ENCODE measurements around the gene DBT.
"Not testable (repeated sequence)": the region's sequence is repeated elsewhere in the genome, so short reads cannot be mapped to it uniquely, and the experiment has no call there.

- TF ChIP-seq EZH2 (IDR thresholded peaks at IDR 0.05); POLR2AphosphoS5 (IDR thresholded peaks at IDR 0.05; ENCODE audit: borderline replicate concordance, low read depth, low read length): not testable (repeated sequence)
These were observed 46.9 kb downstream of the DBT start for GRCh38 chr1:100202703-100203102.
